Adrenal gland (tissue), 12 donors: ENCODE measurements around the gene DLK1. TPM values are rescaled to one million over a fixed set of nuclear protein-coding genes. Genes with fewer than 3 reads are reported as not detected.

Source experiments
- DNase-seq, 7 donors: peaks; one replicate each; pipeline ENCODE4 v3.0.0-alpha.2; 2019 to 2020
- H3K27ac ChIP-seq, 5 donors: fragments of 200-600 bp; sonication (generic) in 4 of 5; 1 replicate in 3 of 5; 2 replicates in 2 of 5; pipeline versions ENCODE4 v1.5.1 to v1.8.0; 2016 to 2020; ENCODE audit warnings: mild to moderate bottlenecking in 1 of 5
- H3K27me3 ChIP-seq: fragments of 200-600 bp; 2 replicates; pipeline ENCODE4 v1.8.0; 2021
- H3K36me3 ChIP-seq, 2 donors: fragments of 200-600 bp; replicated peaks in 1 of 2; 1 replicate in 1 of 2; 2 replicates in 1 of 2; pipeline versions ENCODE4 v1.5.1 to v1.8.0; 2018 to 2022
- H3K4me1 ChIP-seq, 2 donors: fragments of 200-600 bp; replicated peaks in 1 of 2; 1 replicate in 1 of 2; 2 replicates in 1 of 2; pipeline versions ENCODE4 v1.5.1 to v1.8.0; 2018 to 2021
- H3K4me3 ChIP-seq, 4 donors: fragments of 200-600 bp; sonication (generic) in 3 of 4; one replicate each; pipeline ENCODE4 v1.5.1; 2016 to 2018
- H3K9me3 ChIP-seq, 3 donors: fragments of 200-600 bp; sonication (generic) in 1 of 3; replicated peaks in 1 of 3; 1 replicate in 2 of 3; 2 replicates in 1 of 3; pipeline versions ENCODE4 v1.5.1 to v1.8.0; 2016 to 2021
- CTCF ChIP-seq, 6 experiments: fragments of 450-650 bp in 4 of 6; fragments of 200-600 bp in 2 of 6; sonication (generic) in 1 of 6; IDR thresholded peaks; 1 replicate in 5 of 6; 2 replicates in 1 of 6; pipeline versions ENCODE4 v1.5.1 to v1.8.0; 2016 to 2021; ENCODE audit warnings: antibody characterized with exemption in 6 of 6, mild to moderate bottlenecking in 2 of 6, moderate library complexity in 1 of 6
- POLR2A ChIP-seq, 2 donors: fragments of 450-650 bp; IDR thresholded peaks; one replicate each; pipeline ENCODE4 v1.6.1; 2017; ENCODE audit warnings: antibody characterized with exemption in 2 of 2, mild to moderate bottlenecking in 2 of 2, moderate library complexity in 1 of 2
- WGBS, 4 donors: extraction: QIAGEN DNeasy Blood & Tissue Kit in 2 of 4; methylation state at CpG; one replicate each; pipeline versions ENCODE4 v1.1.5 to v1.1.7; 2013 to 2017; 5-methylcytosine and 5-hydroxymethylcytosine counted together
- intact Hi-C, 2 donors: fragments of 100-400 bp; cut with DNase I; formaldehyde crosslinking; loops; one replicate each; pipeline versions ENCODE4 v1.14.1 to v1.15.0; 2022 to 2023
- polyA plus RNA-seq, 3 donors: library from polyadenylated mRNA; stranded (reverse); fragments of 200-250 nt in 2 of 3; fragments of 350-450 nt in 1 of 3; fragmentation: Illumina TruSeq in 1 of 3; extraction: RNeasy Lipid Tissue Mini Kit (QIAGEN cat#74804) in 1 of 3; gene quantifications; one replicate each; pipeline ENCODE4 v1.2.3, GENCODE V29; 2013 to 2014
- total RNA-seq, 9 donors: library from RNA; depleted of rRNA in 4 of 9; stranded (reverse); fragments of >200 nt in 4 of 9; fragments of 120-200 nt in 1 of 9; fragmentation: NEBNext Ultra II Directional in 1 of 9; extraction: Animal tissue kit (Norgen Biotek cat#: 25700) in 1 of 9; gene quantifications; one replicate each; pipeline versions ENCODE4 v1.1.0 to v1.2.4, GENCODE V29; 2013 to 2023
- donor health status: healthy with polysubstance abuse.
- donor health status: Bipolar disorder and iron deficiency.
- donor health status: DM: yes; HTN: yes; CAD: no.
- donor health status: DM: no; HTN: no; CAD: no.
- donor health status: DM: no; HTN: no; CAD: no.
- donor health status: DM: yes; HTN: yes; CAD: no.

DLK1 gene
- total and polyA plus RNA-seq, 12 donors: 426 to 2,787 (median 1,682) TPM

GRCh38 chr14:100727086-100727872, 587 bp downstream of the DLK1 start:
- intact Hi-C loops: no loop called here
- no peak for TF ChIP-seq CTCF (IDR thresholded peaks at IDR 0.05)
- TF ChIP-seq POLR2A (IDR thresholded peaks at IDR 0.05): no peak
- 8 to 14% (median 11%) methylated on average over 17 to 47 of the region's 47 CpGs for WGBS, 4 donors
- Histone ChIP-seq H3K9me3 (no peaks in the 10 kb centered on the region), H3K27me3 (no peaks in the 10 kb centered on the region), H3K4me1 (no peaks in the 10 kb centered on the region), H3K36me3 (no peaks in the 10 kb centered on the region), H3K4me3 (peak overlapping the region in 1 of 4 donors; percentile 54), H3K27ac (peak overlapping the region in 2 of 5 donors; percentile 52 to 78)
- DNase-seq: no peak

- no peaks in the 10 kb centered on the region for H3K9me3 ChIP-seq
- peak overlapping the region in 2 of 4 donors; percentile 7 to 54 for H3K4me3 ChIP-seq
- H3K4me1 ChIP-seq: no peaks in the 10 kb centered on the region
- H3K27ac ChIP-seq: peak overlapping the region in 2 of 5 donors; percentile 49 to 78
- H3K36me3 ChIP-seq: no peaks in the 10 kb centered on the region
- no peak for DNase-seq
- WGBS, 4 donors: 35 to 45% (median 37%) methylated on average over 4 to 12 of the region's 12 CpGs
- no peaks in the 10 kb centered on the region for H3K27me3 ChIP-seq
- intact Hi-C loops: no loop called here
- no peak for TF ChIP-seq POLR2A (IDR thresholded peaks at IDR 0.05)
- no peak for TF ChIP-seq CTCF (IDR thresholded peaks at IDR 0.05)
Observed at GRCh38 chr14:100727873-100728240, 1.2 kb downstream of the DLK1 start.

GRCh38 chr14:100728962-100729361, 2.3 kb downstream of the DLK1 start:
- Histone ChIP-seq H3K4me1 (no peaks in the 10 kb centered on the region), H3K4me3 (no peak overlapping the region), H3K9me3 (no peaks in the 10 kb centered on the region), H3K36me3 (no peaks in the 10 kb centered on the region), H3K27me3 (no peaks in the 10 kb centered on the region), H3K27ac (peak overlapping the region in 1 of 5 donors; percentile 78)
- TF ChIP-seq CTCF (IDR thresholded peaks at IDR 0.05) (no peak), POLR2A (IDR thresholded peaks at IDR 0.05) (no peak)
- WGBS, 4 donors: 47 to 68% (median 60%) methylated on average over 12 to 13 of the region's 13 CpGs
- no peak for DNase-seq
- intact Hi-C loops: no loop called here

GRCh38 chr14:100729982-100730381, 3.3 kb downstream of the DLK1 start:
- DNase-seq: no peak
- Histone ChIP-seq H3K4me3 (no peak overlapping the region), H3K36me3 (peaks cover 0 to 8% of the 10 kb centered on the region in 2 donors), H3K4me1 (no peaks in the 10 kb centered on the region), H3K27me3 (no peaks in the 10 kb centered on the region), H3K27ac (peak overlapping the region in 2 of 5 donors; percentile 45 to 78), H3K9me3 (no peaks in the 10 kb centered on the region)
- TF ChIP-seq CTCF (IDR thresholded peaks at IDR 0.05) (no peak), POLR2A (IDR thresholded peaks at IDR 0.05) (no peak)
- intact Hi-C loops: no loop called here
- 53 to 75% (median 60%) methylated on average over 7 of the region's 7 CpGs for WGBS, 4 donors
